Myocyte (in vitro differentiated cells): ENCODE data around the gene MMP24. TPM values are rescaled to one million over a fixed set of nuclear protein-coding genes. Genes with fewer than 3 reads are reported as not detected.

ENCODE experiments used
- DNase-seq: peaks from one replicate; pipeline ENCODE4 v3.0.0-alpha.2; 2012; ENCODE audit warnings: low read depth
- total RNA-seq: library from RNA; depleted of rRNA; stranded (reverse); fragments of >200 nt; gene quantifications from 2 replicates; pipeline ENCODE4 v1.2.3, GENCODE V29; 2014

MMP24 gene
- total RNA-seq, 1 donor from 2014 or later, result 0.29 TPM

DNA sequence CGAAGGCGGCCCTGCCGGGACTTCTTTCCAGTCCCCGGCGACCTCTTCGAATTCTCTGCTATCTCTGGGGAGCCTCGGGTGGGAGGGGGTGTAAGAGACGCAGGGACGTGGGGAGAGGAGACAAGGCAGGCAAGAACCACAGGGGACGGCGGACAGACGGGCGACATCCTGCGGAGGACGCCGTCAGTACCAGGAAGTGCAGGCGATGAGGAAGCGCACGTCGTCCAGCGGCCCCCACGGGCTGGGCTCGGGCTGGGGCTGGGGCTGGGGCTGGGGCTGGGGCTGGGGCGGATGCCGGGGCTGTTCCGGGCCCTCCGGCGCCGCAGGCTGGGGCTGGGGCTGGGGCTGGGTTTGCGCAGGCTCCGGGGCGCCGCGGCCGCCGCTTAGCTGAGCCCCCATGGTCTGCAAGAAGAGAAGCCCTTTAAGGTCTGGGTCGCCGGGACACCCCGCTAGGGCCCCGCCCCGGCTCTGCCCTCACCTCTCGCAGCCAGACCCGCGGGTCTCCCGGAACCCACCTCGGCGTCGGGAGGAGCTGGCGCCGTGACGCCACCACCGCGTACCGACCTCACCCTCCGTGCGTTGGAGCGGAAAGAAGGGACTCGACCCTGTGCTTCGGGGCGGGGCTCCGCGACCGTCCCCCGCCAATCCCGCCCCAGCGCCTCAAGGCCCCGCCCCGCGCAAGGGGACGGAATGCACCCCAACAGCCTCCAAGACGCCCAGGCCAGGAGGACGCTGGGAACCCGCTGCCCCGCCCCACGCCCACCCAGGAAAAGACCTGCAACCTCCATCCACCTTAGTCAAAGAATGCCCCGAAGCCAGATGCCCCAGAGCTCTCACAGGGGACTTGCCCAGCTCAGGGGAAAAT, 51.3 kb downstream of the MMP24 start, which contains the start of gene MMP24OS:
MMP24OS (minus strand) TSS at position 592 of the 865 bp plus-strand sequence; CDS start at position 399, 193 bp downstream.
- peak; percentile 93 for DNase-seq

DNA sequence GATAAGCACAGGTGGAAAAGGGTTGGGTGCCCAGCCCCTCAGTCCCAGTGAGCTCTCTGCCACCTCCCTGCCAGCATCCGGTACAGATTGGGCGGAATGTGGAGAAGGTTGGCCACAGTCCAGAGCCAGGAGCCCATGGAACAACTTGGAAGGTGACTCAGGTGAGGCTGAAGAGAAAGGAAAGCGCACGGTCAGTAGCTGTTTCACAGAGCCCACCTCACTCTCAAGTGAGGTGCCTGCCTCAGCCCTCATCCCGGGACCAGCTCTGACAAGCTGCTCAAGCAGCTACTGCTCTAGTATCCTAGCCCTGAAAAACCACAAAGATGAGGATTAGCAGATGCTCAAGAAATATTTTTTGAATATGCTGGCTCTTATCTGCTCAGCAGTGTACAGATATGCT, 52.5 kb downstream of the MMP24 start:
- no peak for DNase-seq

DNA sequence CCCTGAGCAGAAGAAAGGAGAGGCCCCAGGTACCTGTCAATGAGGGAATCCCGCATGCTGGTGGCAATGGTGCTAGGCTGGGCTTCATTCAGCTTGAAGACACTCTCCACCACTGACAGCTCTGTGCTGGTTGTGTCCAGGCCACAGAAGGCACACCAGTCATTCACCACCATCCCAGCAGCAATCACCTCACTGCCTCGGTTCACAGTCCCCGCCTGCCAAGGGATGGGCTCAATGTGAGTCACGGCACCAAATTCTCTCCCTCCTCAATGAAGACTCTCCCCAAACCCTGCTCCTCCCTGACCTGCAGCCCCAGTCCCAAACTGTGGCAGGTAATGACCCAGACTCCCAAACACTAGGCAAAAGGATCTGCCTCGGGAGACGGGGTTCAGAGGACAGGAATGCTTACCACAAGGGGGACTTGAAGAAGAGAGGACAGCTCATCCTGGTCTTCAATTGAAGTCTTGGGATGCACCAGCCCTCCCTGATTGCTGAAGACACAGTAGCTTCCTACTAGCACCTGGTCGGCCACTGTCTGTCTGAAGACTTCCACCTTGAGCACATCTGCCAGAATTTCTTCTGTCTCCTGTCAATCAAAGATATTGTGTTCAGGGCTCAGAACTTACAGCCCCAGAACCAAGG, 53.2 kb downstream of the MMP24 start:
- no peak for DNase-seq

DNA sequence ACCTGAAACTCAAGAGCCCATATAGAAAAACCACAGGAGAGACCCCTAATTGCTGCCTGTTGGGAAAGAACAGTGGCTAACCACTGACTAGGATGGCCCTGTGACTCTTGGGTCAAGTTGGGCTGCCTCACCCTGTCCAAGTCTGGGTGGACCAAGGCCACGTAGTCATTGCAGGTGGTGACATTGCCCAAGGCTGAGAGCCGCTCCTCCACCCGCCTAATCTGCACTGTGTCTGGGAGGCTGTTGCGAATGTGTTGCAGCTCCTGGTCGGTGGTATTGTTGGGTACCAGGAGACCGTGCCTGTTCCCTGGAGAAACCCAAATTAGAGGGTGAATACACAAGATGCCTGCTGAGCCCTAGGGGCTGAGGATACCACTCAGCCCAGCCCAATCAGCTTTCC, 54.0 kb downstream of the MMP24 start:
- no peak for DNase-seq

DNA sequence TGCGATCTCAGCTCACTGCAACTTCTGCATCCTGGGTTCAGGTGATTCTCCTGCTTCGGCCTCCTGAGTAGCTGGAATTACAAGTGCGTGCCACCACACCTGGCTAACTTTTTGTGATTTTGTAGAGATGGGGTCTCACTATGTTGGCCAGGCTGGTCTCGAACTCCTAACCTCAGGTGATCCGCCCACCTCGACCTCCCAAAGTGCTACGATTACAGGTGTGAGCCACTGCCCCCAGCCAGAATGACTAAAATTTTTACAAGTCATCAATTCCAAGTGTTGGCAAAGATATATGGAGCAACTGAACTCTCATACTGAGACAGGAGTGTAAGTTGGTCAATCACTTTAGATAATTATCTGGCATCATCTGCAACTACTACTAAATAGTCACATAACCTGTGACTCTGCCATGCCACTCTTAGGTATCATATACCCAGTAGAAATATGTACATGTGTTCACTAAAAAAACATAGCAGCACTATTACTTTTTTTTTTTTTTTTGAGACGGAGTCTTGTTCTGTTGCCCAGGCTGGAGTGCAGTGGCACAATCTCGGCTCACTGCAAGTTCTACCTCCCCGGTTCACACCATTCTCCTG, 55.1 kb downstream of the MMP24 start:
- no peak for DNase-seq

DNA sequence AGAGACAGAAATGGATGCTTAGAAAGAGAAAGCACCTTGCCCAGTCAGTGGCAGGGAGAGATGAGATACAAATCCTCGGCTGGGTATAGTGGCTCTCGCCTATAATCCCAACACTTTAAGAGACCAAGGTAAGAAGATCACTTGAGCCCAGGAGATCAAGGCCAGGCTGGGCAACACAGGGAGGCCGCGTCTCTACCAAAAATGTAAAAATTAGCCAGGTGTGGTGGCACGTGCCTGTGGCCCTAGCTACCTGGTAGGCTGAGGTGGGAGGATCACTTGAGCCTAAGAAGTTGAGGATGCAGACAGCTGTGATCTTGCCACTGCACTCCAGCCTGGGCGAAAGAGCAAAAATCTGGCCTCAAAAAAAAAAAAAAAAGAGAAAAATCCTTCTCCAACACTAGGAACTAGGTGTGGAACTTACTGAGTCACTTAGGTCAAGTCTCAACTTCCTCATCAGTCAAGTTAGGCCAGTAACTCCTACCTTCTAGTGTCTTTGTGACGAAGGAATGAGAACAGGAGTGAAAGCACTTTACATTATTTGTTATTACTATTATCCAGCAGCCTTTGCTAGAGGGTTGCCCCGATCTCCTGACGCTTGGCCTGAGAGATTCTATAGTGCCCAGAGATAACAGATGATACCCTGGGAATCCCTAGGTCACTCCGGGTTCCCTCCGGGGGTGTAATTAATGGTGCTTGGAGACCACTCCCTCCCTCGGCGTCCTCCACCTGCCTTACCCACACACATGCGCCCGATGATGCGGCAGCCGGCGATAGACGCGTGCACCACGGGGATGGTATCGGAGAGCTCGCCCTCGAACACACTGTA, 57.2 kb downstream of the MMP24 start:
- DNase-seq, result peak; percentile 40

DNA sequence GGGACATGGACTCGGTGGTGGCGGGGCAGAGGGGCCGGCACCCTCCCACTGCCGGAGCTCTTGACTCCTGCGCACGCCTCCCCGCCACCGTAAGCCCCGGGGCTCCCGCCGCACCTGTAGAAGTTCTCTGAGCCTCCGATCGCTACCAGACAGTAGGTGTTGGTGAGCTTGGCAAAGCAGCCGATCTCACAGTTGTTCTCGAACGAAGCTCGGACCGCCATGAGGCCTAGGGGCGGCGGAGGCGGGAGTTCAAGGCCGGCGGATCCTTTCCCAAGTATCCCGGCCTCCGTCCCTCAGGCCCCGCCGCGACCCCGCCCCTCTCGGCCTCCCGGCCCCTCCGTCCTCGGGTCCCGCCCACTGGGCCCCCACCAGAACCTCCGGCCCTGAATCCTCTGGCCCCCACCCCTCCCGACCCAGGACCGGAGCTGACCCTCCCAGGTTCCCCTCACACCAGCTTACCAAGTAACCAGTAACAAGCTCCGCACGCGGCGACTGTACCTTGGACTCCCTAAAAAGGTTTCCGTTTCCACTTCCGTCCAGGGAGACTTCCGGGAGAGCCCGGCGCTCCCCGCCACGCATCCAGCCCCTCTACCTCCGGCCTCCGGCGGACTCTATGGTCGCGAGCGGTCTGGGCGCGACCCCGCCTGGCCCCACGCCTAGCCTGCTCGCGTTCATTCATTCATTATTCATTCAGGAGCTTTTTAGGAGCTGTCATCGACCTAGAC, 57.9 kb downstream of the MMP24 start, which contains the start of gene EIF6:
EIF6 (minus strand) TSS at position 506 of the 725 bp plus-strand sequence; CDS start at position 221, 285 bp downstream.
- peak; percentile 93 for DNase-seq

DNA sequence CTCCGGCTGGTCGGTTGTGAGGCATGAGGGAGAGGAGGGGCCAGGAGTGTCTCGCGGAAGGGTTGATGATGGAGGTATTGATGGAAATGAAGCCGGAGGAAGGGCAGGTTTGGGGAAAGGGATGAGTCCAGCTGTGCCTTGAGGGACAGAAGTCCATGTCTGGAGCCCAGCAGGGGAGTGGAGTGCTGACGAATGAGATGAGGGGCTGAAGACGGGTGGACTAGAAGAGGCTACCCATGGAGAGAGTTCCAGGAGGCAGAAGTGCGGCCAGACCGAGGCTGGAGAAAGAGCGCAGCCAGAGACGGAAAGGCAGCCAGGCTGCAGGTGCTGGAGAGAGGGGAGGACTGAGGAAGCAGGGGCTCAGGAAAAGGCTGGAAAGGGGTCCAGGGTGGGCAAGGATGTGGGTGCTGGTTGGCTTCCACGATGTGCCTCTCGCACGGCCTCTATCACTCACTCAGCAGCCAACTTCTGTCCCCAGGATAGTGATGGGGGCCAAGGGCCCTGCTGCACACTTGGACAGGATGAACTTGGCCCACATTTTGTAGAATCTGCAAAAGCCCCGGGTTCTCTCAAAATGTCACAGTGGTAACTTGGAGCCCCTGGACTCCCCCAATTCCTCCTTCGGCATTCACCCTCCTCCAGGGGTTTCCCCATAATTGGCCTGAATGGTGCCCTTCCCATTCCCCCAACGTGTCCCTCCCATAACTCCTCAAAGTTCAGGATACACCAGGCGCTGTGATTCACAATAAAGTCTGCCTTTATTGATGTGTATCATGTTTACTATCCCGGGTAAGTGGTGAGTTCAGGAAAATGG, 58.7 kb downstream of the MMP24 start:
- DNase-seq, result no peak

DNA sequence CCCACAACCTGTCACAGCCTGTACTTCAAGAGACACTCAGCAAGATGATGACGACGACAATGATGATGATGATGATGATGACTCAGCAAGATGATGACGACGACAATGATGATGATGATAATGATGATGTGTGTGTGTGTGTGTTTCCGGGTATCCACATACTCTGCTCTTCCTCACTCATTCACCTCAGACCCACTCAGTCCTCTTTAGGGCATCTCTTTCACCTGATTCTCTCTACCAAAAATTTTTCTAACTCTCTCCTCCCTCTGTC, 59.3 kb downstream of the MMP24 start:
- DNase-seq, result no peak

DNA sequence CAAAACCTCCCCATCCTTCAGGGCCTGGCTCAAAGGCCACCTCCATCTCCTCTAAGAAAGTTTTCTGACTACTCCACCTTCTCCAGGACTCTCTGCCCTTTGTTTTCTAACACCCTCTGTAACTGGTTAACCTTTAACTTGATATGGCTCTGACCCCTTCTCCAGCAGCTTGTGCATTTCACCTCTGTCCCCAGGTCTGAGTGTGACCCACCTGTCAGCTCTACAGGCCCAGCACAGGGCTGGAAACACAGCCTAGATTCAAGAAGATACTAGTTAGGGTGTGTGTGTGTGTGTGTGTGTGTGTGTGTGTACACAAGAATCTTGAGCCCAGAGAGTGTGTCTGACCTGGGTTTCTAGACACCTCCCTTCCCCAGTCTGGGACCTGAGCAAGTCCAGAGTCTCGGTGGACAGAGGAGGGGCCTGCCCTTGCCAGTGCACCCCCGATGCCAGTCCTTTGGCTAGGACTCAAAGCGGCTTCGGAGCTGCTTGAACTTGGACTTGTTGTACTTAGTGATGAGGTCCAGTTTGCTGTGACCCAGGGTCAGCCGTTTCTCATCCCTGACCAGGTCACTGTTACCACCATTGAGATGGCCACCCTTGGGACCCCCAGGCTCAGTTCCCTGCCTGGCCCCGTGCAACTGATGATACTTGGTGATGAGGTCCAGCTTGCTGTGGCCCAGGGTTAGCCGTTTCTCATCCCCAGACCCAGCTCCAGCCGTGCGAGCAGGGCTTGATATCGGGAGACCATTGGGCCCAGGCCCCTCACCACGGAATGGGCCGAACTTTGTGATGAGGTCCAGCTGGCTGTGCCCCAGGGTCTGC, 59.8 kb downstream of the MMP24 start:
- DNase-seq, result no peak

DNA sequence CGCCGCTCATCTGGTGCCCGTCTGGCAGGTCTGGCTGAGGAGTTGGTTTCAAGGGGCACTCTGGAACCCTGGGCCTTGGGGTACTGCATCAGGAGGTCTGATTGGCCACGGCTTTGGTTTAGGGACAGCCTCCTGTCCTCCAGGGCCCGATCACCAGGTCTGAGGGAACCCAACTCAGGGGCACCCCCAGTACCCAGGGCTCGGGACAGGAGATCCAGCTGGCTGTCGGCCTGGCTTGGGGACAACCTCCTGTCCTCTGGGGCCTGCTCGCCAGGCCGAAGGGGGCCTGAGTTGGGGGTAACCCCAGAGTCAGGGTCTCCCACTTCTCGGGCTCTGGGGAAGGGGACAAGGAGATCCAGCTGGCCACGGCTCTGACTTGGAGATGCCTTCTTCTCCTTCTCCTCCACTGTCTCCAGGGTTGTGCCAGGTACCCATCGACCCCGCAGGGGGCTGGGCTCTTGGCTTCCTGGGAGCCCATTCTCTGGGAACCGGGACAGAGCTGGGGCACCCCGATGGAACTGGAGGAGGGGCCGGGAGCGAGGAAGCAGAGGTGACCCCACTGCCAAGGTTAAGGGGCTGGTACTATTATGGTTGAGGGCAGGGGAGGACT, 60.5 kb downstream of the MMP24 start:
- no peak for DNase-seq

DNA sequence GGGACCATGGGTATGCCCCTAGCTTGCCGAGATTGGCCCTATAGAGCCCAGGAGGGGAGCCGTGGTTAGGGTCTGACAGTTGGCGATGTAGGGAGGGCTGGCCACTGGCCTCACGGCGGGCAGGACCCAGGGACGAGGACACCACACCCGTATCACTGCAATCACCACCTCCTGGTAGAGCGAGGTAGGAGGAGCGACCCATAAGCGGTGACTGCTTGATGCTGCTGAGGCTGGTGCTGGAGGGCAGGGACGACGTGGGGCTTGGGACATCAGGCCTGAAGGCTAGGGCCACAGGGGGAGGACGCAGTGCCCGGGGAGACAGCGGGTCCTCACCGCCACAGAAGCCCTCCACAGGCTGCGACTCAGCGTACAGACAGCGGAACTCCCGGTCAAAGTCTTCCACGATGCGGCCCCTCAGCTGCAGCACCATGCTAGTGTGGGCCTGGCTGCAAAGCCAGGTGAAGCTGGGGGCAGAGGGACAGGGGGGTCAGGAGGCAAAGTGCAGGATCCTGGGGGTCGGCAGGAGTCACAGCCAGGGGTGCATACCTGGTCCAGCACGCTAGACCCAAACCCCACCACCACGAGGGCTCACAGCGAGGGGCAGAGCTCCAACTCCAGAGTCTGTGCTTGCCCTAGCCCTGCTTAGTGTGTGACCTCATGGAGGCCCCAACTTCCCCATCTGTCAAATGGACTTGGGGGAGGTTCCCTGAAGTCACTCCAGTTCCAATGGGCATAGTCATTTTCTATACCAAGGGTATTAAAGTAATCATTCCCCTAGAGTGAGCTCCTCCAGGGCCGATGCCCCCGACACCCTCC, 61.2 kb downstream of the MMP24 start:
- no peak for DNase-seq

DNA sequence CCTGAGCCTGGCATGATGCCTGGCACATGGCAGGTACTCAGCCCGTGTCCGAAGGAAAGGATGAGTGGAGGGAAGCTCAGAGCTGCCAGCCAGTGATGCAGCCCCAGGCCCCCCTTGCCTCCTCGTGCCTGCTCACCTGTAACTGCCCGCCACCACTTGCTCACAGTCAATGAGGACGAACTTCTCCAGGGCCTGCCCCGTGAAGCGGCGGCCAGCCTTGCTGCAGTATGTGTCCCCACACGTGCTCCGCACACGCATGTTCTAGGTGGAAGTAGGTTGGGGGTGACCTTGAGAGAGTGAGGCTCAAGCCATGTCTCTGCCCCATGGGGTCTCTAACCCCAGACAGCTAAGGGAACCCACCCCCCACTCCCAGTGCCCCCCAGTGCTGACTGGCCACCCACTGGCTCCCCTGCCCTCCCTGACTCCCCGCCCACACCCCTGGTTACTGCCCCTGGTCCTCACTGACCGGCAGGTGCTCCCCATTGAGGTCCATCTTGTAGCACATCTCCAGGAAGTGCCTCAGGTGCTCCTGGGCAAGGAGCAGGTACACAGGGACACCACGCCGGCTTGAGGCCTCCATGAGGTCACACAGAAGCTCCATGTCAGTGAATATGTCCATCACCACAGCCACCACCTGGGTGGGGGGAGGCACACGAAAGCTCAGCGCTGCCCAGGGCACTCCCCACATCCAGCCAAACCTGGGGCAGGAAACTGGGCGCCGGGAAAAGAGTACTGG, 62.0 kb downstream of the MMP24 start:
- DNase-seq, result no peak

DNA sequence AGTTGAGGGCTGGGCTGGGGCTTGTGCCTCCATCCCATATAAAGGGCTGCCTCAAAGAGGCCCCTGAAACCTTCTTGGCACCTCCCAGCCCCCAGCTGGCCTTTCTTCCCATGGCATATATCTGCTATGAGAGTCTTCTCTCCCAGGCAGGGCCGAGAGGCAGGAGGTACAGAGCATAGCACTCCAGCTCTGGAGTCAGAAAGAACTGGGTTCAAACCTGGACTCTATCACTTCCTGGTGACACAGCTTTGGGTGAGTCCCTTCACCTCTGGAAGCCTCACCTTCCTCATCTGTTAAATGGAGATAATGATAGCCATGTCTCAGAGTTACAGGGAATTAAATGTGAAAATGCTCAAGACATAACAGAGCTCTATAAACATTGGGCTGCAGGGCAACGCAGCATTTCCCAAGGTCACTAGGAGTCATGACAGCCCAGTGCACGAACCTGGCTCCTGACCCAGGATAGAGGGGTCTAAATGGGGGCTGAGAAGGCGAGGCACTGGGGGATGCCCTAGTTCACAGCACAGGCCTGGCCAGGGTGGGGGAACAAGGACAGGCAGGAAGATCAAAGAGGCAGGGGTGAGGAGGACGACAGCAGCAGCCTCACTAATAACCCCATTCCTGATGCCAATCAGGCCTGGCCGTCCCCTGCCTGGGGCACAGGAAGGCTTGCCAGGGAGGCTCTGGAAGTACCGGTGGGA, 63.8 kb downstream of the MMP24 start:
- DNase-seq, result no peak

DNA sequence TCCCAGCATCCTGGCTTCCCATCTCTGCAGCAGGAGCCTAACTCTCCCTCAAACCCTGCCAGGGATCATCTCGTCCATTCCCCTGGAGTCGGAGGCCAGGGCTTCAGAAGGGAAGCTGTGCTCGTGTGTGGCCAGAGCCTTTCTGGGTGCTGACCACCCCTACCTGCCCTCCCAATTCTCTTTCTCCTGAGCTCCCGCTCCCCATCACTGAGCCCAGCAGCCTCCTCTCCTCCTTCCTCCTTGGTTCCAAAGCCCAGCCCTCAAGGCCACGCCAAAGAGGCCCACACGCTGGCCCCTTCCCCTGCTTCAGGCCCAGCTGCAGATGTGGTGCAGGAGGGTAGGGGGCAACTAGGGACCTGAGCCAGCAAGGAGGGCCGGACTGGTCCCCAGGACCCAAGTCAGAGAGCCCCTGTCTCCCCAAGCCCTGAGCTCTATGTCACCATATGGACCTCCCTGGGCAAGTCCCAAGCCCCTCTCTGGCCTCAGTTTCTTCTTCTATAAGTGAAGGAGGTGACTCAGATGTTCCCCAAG, 64.5 kb downstream of the MMP24 start:
- no peak for DNase-seq
